SK-N-SH (cell line): ENCODE results near the gene MT1M. TPM values are rescaled to one million over a fixed set of nuclear protein-coding genes. Genes with fewer than 3 reads are reported as not detected.

Source experiments
- CTCF ChIA-PET: fragments of 300-600, 350-600 bp; formaldehyde crosslinking; extraction: SDS; loops from one replicate; lab custom pipeline; 2021; lab: Yijun Ruan, JAX
- POLR2A ChIA-PET: fragments of 350-600 bp; sonication (Branson Sonifier 250); formaldehyde crosslinking; extraction: SDS; loops from one replicate; lab custom pipeline; 2020; ENCODE audit warnings: antibody characterized with exemption, inconsistent platforms; lab: Yijun Ruan, JAX
- DNase-seq: peaks from one replicate; pipeline ENCODE4 v3.0.0; 2012
- H2AFZ ChIP-seq: fragments of 200-600 bp; sonication (generic); 2 replicates; pipeline ENCODE4 v1.8.1; 2016; ENCODE audit warnings: antibody characterized with exemption, mild to moderate bottlenecking, low read depth
- H3F3A ChIP-seq: fragments of 200-600 bp; sonication (generic); replicated peaks from 2 replicates; pipeline ENCODE3; 2016; ENCODE audit warnings: antibody characterized with exemption, mild to moderate bottlenecking; ENCODE audit not compliant: insufficient read depth
- H3K27ac ChIP-seq, 2 experiments: fragments of 200-500 bp in 1 of 2; fragments of 200-600 bp in 1 of 2; sonication (Bioruptor generic) in 1 of 2; sonication (generic), shearing (Covaris generic) in 1 of 2; 2 replicates each; pipeline versions ENCODE4 v1.5.1 to v1.6.1; 2014 to 2016; ENCODE audit warnings: low read depth in 2 of 2, inconsistent platforms in 1 of 2, low read length in 1 of 2, mild to moderate bottlenecking in 1 of 2, mixed read lengths in 1 of 2
- H3K27me3 ChIP-seq: fragments of 200-600 bp; sonication (generic), shearing (Covaris generic); 2 replicates; pipeline ENCODE4 v1.6.1; 2016; ENCODE audit warnings: mixed run types; ENCODE audit not compliant: insufficient read depth
- H3K36me3 ChIP-seq, 2 experiments: fragments of 200-500 bp in 1 of 2; fragments of 200-600 bp in 1 of 2; sonication (Bioruptor generic) in 1 of 2; sonication (generic) in 1 of 2; replicated peaks in 1 of 2; 2 replicates each; pipeline versions ENCODE3 to v1.5.1; 2014 to 2016; ENCODE audit warnings: low read length in 1 of 2, mild to moderate bottlenecking in 1 of 2; ENCODE audit not compliant: insufficient read depth in 2 of 2, control insufficient read depth in 1 of 2
- H3K4me1 ChIP-seq, 2 experiments: fragments of 200-500 bp in 1 of 2; fragments of 200-600 bp in 1 of 2; sonication (Bioruptor generic) in 1 of 2; sonication (generic), shearing (Covaris generic) in 1 of 2; 2 replicates each; pipeline versions ENCODE4 v1.5.1 to v1.6.1; 2014 to 2016; ENCODE audit warnings: low read depth in 1 of 2, low read length in 1 of 2, mixed run types in 1 of 2; ENCODE audit not compliant: insufficient read depth in 2 of 2, control insufficient read depth in 1 of 2
- H3K4me2 ChIP-seq: fragments of 200-600 bp; sonication (generic), shearing (Covaris generic); 2 replicates; pipeline ENCODE4 v1.6.1; 2017; ENCODE audit warnings: mixed run types
- H3K4me3 ChIP-seq, 2 experiments: fragments of 200-500 bp in 1 of 2; fragments of 200-600 bp in 1 of 2; sonication (Bioruptor generic) in 1 of 2; sonication (generic), shearing (Covaris generic) in 1 of 2; 2 replicates each; pipeline versions ENCODE4 v1.5.1 to v1.8.1; 2014 to 2016; ENCODE audit warnings: low read depth in 2 of 2, inconsistent platforms in 1 of 2, low read length in 1 of 2, mild to moderate bottlenecking in 1 of 2, mixed read lengths in 1 of 2, moderate library complexity in 1 of 2
- H3K79me2 ChIP-seq: fragments of 200-600 bp; sonication (generic); 2 replicates; pipeline ENCODE4 v1.8.1; 2017; ENCODE audit warnings: mild to moderate bottlenecking; ENCODE audit not compliant: insufficient read depth
- H3K9ac ChIP-seq: fragments of 200-600 bp; sonication (generic); 2 replicates; pipeline ENCODE4 v1.6.1; 2017; ENCODE audit warnings: mixed run types
- H3K9me2 ChIP-seq: fragments of 200-600 bp; sonication (generic); 2 replicates; pipeline ENCODE4 v1.6.1; 2017; ENCODE audit warnings: mixed run types
- H3K9me3 ChIP-seq: fragments of 200-600 bp; sonication (generic); 2 replicates; pipeline ENCODE4 v1.6.1; 2017; ENCODE audit warnings: mixed run types, mild to moderate bottlenecking, moderate library complexity
- H4K20me1 ChIP-seq: fragments of 200-600 bp; sonication (generic); 2 replicates; pipeline ENCODE4 v1.6.1; 2017; ENCODE audit warnings: mild to moderate bottlenecking, mixed run types; ENCODE audit not compliant: insufficient read depth
- ELF1 ChIP-seq: IDR thresholded peaks from 2 replicates; pipeline ENCODE4 v1.4.0; 2012
- EZH2phosphoT487 ChIP-seq: fragments of 200-600 bp; sonication (generic); IDR thresholded peaks from 2 replicates; pipeline ENCODE4 v1.6.1; 2017; ENCODE audit warnings: low read depth, mixed run types, mild to moderate bottlenecking, antibody characterized with exemption, moderate library complexity, borderline replicate concordance
- FOSL2 ChIP-seq: IDR thresholded peaks from 2 replicates; pipeline ENCODE4 v1.4.0; 2012; ENCODE audit warnings: low read depth, mild to moderate bottlenecking, moderate library complexity, borderline replicate concordance
- FOXM1 ChIP-seq: IDR thresholded peaks from 2 replicates; pipeline ENCODE4 v1.4.0; 2012; ENCODE audit warnings: low read depth, mild to moderate bottlenecking
- GATA2 ChIP-seq: sonication (generic); formaldehyde crosslinking; IDR thresholded peaks from 2 replicates; pipeline ENCODE4 v1.5.0; 2020; ENCODE audit warnings: mild to moderate bottlenecking, missing genetic modification reagents
- MEF2A ChIP-seq: IDR thresholded peaks from 2 replicates; pipeline ENCODE4 v1.4.0; 2012; ENCODE audit warnings: low read depth, borderline replicate concordance
- NFIC ChIP-seq: IDR thresholded peaks from 2 replicates; pipeline ENCODE4 v1.4.0; 2012; ENCODE audit warnings: borderline replicate concordance
- RFX5 ChIP-seq: IDR thresholded peaks from 2 replicates; pipeline ENCODE4 v1.6.1; 2012; ENCODE audit warnings: mild to moderate bottlenecking, improper control_type of control experiment, low read length
- RXRA ChIP-seq: IDR thresholded peaks from 2 replicates; pipeline ENCODE4 v1.4.0; 2012; ENCODE audit warnings: low read depth, mild to moderate bottlenecking, borderline replicate concordance
- TAF1 ChIP-seq: IDR thresholded peaks from 2 replicates; pipeline ENCODE4 v1.6.1; 2012; ENCODE audit warnings: low read depth, mild to moderate bottlenecking, low read length, moderate library complexity, borderline replicate concordance
- WGBS: methylation state at CpG from one replicate; pipeline ENCODE4 v1.1.6; 2017; ENCODE audit warnings: low lambda C conversion rate; 5-methylcytosine and 5-hydroxymethylcytosine counted together
- polyA plus RNA-seq, 3 experiments: library from polyadenylated mRNA; depleted of rRNA; stranded (reverse); fragments of >200 nt; gene quantifications; 2 replicates each; pipeline ENCODE4 v1.2.3, GENCODE V29; 2012
- TF ChIP-seq, protein P1 (sequence below): IDR thresholded peaks from 2 replicates; pipeline ENCODE4 v1.6.1; 2012; ENCODE audit warnings: mild to moderate bottlenecking, low read depth, low read length, moderate library complexity

The MT1M gene
- polyA plus RNA-seq, 1 of the 3 experiments (the other 2 are of a cell fraction): 1.3 TPM

DNA sequence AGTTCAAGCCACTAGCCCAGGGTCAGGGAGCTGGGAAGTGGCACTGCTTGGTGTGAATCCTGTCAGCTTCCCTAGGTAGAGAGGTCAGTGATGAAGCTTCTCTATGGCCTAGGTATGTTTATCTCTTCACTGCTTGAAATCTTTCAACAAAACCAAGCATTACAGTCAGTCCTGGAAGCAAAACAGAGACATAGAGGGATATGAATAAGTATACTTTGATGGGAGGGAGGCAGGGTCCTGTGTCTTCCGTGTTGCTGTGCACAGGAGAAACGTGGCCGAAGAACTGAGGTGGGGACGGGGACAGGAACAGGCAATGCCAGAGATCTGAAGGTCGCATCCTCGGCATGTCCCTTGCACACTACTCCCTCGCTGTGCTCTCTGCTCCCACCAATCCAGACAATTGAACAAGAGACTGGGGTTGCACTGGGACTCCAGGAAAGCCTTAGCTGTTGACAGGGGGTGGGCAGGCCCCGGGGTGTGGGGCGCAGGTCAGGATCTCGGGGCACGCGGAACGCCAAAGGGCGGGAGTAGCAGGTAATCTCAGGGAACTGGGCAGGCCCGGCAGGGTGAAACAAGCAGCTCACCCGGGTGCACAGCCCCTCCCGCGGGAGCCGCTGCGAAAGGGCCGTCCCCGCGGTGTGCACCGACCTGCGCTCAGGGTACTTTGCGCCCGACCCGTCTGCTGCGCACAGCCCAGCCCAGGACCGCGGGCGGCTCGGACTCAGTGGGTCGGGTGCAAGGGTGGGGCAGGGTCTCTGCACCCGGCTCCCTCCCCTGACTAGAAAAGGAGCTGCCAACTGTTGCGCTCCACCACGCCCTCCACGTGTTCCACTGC lies 36.8 kb downstream of the MT1M start, which contains the start of gene MT1H:
Gene MT1H (plus strand): TSS at position 810 of the 835 bp plus-strand sequence. CDS start 71 bp downstream, outside the sequence.
- no peaks in the 10 kb centered on the region for H4K20me1 ChIP-seq
- H3K4me1 ChIP-seq: no peaks in the 10 kb centered on the region; a peak in 1 of 4 replicates
- H3K9me2 ChIP-seq: no peaks in the 10 kb centered on the region
- no peak within 1 kb of the TSS for H3K4me2 ChIP-seq
- no peak within 1 kb of the TSS for H3K27ac ChIP-seq
- H3K4me3 ChIP-seq: no peak within 1 kb of the TSS
- 54% methylated on average over 14 of the region's 38 CpGs for WGBS
- no peaks in the 10 kb centered on the region for H3K36me3 ChIP-seq
- ChIA-PET CTCF (interaction anchor here (1.3 to 1.8 kb wide), 2 partner anchors 20 to 120 kb away, joined by 3 to 4 read pairs; no protein-coding TSS in a partner anchor), POLR2A (no interaction called here)
- no peak within 1 kb of the TSS for H3K9ac ChIP-seq
- TF ChIP-seq MEF2A: no peak
- no peak for TF ChIP-seq GATA2 (CRISPR knock-in tag)
- TF ChIP-seq, protein P1, sequence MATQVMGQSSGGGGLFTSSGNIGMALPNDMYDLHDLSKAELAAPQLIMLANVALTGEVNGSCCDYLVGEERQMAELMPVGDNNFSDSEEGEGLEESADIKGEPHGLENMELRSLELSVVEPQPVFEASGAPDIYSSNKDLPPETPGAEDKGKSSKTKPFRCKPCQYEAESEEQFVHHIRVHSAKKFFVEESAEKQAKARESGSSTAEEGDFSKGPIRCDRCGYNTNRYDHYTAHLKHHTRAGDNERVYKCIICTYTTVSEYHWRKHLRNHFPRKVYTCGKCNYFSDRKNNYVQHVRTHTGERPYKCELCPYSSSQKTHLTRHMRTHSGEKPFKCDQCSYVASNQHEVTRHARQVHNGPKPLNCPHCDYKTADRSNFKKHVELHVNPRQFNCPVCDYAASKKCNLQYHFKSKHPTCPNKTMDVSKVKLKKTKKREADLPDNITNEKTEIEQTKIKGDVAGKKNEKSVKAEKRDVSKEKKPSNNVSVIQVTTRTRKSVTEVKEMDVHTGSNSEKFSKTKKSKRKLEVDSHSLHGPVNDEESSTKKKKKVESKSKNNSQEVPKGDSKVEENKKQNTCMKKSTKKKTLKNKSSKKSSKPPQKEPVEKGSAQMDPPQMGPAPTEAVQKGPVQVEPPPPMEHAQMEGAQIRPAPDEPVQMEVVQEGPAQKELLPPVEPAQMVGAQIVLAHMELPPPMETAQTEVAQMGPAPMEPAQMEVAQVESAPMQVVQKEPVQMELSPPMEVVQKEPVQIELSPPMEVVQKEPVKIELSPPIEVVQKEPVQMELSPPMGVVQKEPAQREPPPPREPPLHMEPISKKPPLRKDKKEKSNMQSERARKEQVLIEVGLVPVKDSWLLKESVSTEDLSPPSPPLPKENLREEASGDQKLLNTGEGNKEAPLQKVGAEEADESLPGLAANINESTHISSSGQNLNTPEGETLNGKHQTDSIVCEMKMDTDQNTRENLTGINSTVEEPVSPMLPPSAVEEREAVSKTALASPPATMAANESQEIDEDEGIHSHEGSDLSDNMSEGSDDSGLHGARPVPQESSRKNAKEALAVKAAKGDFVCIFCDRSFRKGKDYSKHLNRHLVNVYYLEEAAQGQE: no peak
- TF ChIP-seq EZH2phosphoT487: no peak
- TF ChIP-seq NFIC: no peak
- no peak for TF ChIP-seq ELF1
- TF ChIP-seq FOSL2: no peak
- no peak for TF ChIP-seq TAF1
- no peak for TF ChIP-seq FOXM1
- no peak for TF ChIP-seq RXRA
- no peaks in the 10 kb centered on the region for H3F3A ChIP-seq
- DNase-seq: no peak
- H2AFZ ChIP-seq: no peak within 1 kb of the TSS
- H3K9me3 ChIP-seq: no peaks in the 10 kb centered on the region
- H3K27me3 ChIP-seq: peaks cover 44% of the 10 kb centered on the region
- no peaks in the 10 kb centered on the region for H3K79me2 ChIP-seq

DNA sequence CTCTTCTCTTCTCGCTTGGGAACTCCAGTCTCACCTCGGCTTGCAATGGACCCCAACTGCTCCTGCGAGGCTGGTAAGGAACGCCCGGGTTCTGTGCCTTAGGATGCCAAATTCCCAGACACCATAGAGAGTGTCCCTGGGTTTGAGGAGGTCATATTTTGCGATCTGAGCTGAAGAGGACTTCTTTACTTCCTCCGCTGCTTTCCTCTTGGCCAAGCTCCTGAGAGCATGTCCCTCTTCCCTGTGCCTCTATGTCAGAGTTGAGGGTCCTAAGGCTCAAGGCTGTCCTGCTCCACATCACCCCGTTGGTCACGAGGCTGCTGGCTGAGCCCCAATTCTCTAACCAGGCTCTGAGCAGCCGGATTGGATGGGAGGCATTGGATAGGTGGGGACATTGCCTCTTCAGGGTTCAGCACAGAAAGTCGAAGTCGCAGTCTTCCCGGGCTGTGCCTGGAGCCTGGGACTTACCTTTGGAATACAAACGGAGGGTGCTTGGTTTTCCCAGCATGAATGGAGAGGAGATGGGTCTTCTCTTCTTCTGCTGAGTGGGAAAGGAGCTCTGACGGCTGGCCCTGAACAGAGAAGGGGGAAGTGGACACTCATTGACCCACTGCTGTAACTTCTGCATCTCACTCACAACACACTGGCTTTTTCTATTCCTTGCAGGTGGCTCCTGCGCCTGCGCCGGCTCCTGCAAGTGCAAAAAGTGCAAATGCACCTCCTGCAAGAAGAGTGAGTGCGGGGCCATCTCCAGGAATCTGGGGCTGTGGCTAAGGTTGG lies 37.6 kb downstream of the MT1M start:
- CTCF ChIA-PET: interaction anchor here (1.8 kb wide), 1 partner anchor 19 kb away, joined by 4 read pairs; no protein-coding TSS in a partner anchor
- 50% methylated on average over 18 of the region's 19 CpGs for WGBS
- POLR2A ChIA-PET: interaction anchor here (0.7 kb wide), 1 partner anchor 78 kb away, joined by 3 read pairs; no protein-coding TSS in a partner anchor

More for the DNA sequence above, 37.6 kb downstream of the MT1M start:
- Histone ChIP-seq H3K4me1 (no peaks in the 10 kb centered on the region; a peak in 1 of 4 replicates), H3K27ac (no peak overlapping the region), H3K9me2 (no peaks in the 10 kb centered on the region), H3K4me3 (no peak overlapping the region), H3K9me3 (no peaks in the 10 kb centered on the region), H3K27me3 (peaks cover 42% of the 10 kb centered on the region), H3K9ac (no peak overlapping the region), H3K79me2 (no peaks in the 10 kb centered on the region), H3K4me2 (no peak overlapping the region), H3F3A (no peaks in the 10 kb centered on the region), H3K36me3 (no peaks in the 10 kb centered on the region), H2AFZ (no peak overlapping the region), H4K20me1 (no peaks in the 10 kb centered on the region)
- no peak for TF ChIP-seq RFX5
- no peak for TF ChIP-seq ELF1
- DNase-seq: no peak
